ENCODE measurements around the gene FOXM1.

GRCh38 chr12:2833327-2833726, 43.6 kb downstream of the FOXM1 start:
- TF ChIP-seq BHLHE40 (IDR thresholded peaks at IDR 0.05; ENCODE audit: borderline replicate concordance) (no peak), SP1 (IDR thresholded peaks at IDR 0.05) (no peak), FOXK2 (IDR thresholded peaks at IDR 0.05) (no peak), FOXA1 (IDR thresholded peaks at IDR 0.05) (no peak)
